Renal cortex interstitium (tissue), 11 donors: ENCODE results near the gene SULT1A3. TPM values are rescaled to one million over a fixed set of nuclear protein-coding genes. Genes with fewer than 3 reads are reported as not detected.
"Not testable (repeated sequence)": the region's sequence is repeated elsewhere in the genome, so short reads cannot be mapped to it uniquely, and the experiment has no call there.

Source experiments
- DNase-seq, 11 donors: peaks; one replicate each; pipeline ENCODE4 v3.0.0-alpha.2; 2013; ENCODE audit warnings: low read depth in 9 of 11, low spot score in 4 of 11; ENCODE audit errors: extremely low read depth in 1 of 11
- polyA plus RNA-seq, 3 donors: library from polyadenylated mRNA; unstranded; fragments of 120-200 nt; gene quantifications; one replicate each; pipeline ENCODE4 v1.2.1, GENCODE V29; 2013; ENCODE audit not compliant: insufficient read length in 3 of 3

SULT1A3 gene
- polyA plus RNA-seq, 3 donors: 5.9 to 17.5 (median 10.7) TPM

DNA sequence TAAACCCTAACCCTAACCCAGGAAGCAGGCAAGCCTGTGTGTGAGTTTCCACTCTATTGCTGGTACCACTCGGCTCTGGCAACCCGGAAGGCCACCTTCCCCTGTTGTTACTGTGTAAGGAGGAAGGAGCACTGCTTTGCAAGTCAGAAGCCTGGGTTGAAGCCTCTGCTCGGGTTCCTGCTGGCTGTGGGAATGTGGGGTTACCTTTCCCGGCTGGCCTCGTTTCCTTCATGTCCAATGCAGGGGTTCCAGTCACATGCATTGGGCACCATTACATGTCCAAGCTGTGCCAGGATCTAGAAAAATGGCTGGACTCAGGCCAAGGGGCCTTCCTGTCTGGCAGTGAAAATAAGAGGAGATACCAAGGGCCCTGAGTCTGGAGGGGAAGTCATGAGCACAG lies 18.0 kb downstream of the SULT1A3 start:
- DNase-seq: not testable (repeated sequence)

DNA sequence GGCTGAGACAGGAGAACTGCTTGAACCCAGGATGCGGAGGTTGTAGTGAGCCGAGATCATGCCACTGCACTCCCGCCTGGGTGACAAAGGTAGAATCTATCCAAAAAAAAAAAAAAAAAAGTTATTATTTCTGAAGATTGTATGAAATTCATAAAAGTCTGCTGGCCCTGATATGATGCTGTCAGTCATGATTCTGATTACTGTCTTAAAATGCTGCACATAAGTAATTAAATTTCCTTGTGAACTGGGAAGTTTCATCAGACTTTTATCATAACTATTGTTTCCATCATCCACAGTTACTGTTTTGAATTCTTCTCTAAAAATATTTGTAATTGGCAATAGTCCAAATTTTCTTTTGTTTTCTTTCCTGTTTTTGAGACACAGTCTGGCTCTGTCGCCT lies 49.3 kb downstream of the SULT1A3 start, which contains the start of gene NPIPB13:
Gene NPIPB13, minus strand, starts transcription at position 101 of the 400 bp plus-strand sequence. CDS start 2,906 bp downstream, outside the sequence.
- DNase-seq: not testable (repeated sequence)

Other genes starting within 250 kb of the SULT1A3 start
- gene TMEM219, start 237.2 kb upstream of the SULT1A3 start, polyA plus RNA-seq: 100 to 1,000 TPM in 2 of 3 donors, 10 to 100 TPM in 1; 98.3 to 120 (median 107) TPM
- gene TAOK2, start 225.4 kb upstream of the SULT1A3 start, polyA plus RNA-seq: 10 to 100 TPM; 38.0 to 54.0 (median 52.6) TPM
- gene HIRIP3, start 203.6 kb upstream of the SULT1A3 start, polyA plus RNA-seq: 10 to 100 TPM; 16.4 to 22.1 (median 19.3) TPM
- gene INO80E, start 203.0 kb upstream of the SULT1A3 start, polyA plus RNA-seq: 10 to 100 TPM; 42.4 to 64.5 (median 53.7) TPM
- 1 to 10 TPM; 2.2 to 5.2 (median 2.5) TPM for gene DOC2A, start 188.2 kb upstream of the SULT1A3 start, polyA plus RNA-seq
- not detected for gene C16orf92, start 176.1 kb upstream of the SULT1A3 start, polyA plus RNA-seq
- gene TLCD3B, start 168.0 kb upstream of the SULT1A3 start, polyA plus RNA-seq: 1 to 10 TPM in 2 of 3 donors, under 1 TPM in 1; 0.65 to 1.8 (median 1.3) TPM
- 100 to 1,000 TPM; 472 to 699 (median 578) TPM for gene ALDOA, start 133.5 kb upstream of the SULT1A3 start, polyA plus RNA-seq
- 100 to 1,000 TPM in 1 of 3 donors, 10 to 100 TPM in 2; 82.7 to 112 (median 88.1) TPM for gene PPP4C, start 123.3 kb upstream of the SULT1A3 start, polyA plus RNA-seq
- 1 to 10 TPM; 1.1 to 1.7 (median 1.5) TPM for gene TBX6, start 107.3 kb upstream of the SULT1A3 start, polyA plus RNA-seq
- gene YPEL3, start 103.0 kb upstream of the SULT1A3 start, polyA plus RNA-seq: 10 to 100 TPM; 43.9 to 79.8 (median 55.5) TPM
- gene GDPD3, start 85.7 kb upstream of the SULT1A3 start, polyA plus RNA-seq: 10 to 100 TPM; 11.3 to 14.0 (median 12.6) TPM
- gene MAPK3, start 76.0 kb upstream of the SULT1A3 start, polyA plus RNA-seq: 10 to 100 TPM; 79.3 to 90.0 (median 82.7) TPM
- gene CORO1A, start 15.7 kb upstream of the SULT1A3 start, polyA plus RNA-seq: 10 to 100 TPM in 1 of 3 donors, 1 to 10 TPM in 2; 5.3 to 16.6 (median 8.6) TPM
- gene BOLA2B, start 5.6 kb upstream of the SULT1A3 start, polyA plus RNA-seq: 10 to 100 TPM; 26.0 to 39.1 (median 36.5) TPM
- gene SLX1A, start 5.4 kb upstream of the SULT1A3 start, polyA plus RNA-seq: 10 to 100 TPM; 22.3 to 39.8 (median 23.1) TPM
- 10 to 100 TPM in 2 of 3 donors, 1 to 10 TPM in 1; 4.1 to 12.3 (median 11.1) TPM for gene NPIPB13, start 49.2 kb downstream of the SULT1A3 start, polyA plus RNA-seq
- gene CD2BP2, start 156.1 kb downstream of the SULT1A3 start, polyA plus RNA-seq: 10 to 100 TPM; 53.8 to 60.5 (median 56.7) TPM
- gene TBC1D10B, start 171.2 kb downstream of the SULT1A3 start, polyA plus RNA-seq: 10 to 100 TPM; 31.1 to 38.7 (median 38.2) TPM
- 1 to 10 TPM in 2 of 3 donors, under 1 TPM in 1; 0.56 to 4.5 (median 1.2) TPM for gene MYL11, start 175.5 kb downstream of the SULT1A3 start, polyA plus RNA-seq
- 1 to 10 TPM; 1.7 to 3.1 (median 3.1) TPM for gene SEPTIN1, start 183.3 kb downstream of the SULT1A3 start, polyA plus RNA-seq
- gene ZNF48, start 196.2 kb downstream of the SULT1A3 start, polyA plus RNA-seq: 10 to 100 TPM; 13.1 to 16.5 (median 13.4) TPM
- gene ZNF771, start 208.4 kb downstream of the SULT1A3 start, polyA plus RNA-seq: 1 to 10 TPM; 4.7 to 9.2 (median 7.2) TPM
- gene DCTPP1, start 230.8 kb downstream of the SULT1A3 start, polyA plus RNA-seq: 10 to 100 TPM; 45.0 to 56.9 (median 48.6) TPM
- gene SEPHS2, start 246.6 kb downstream of the SULT1A3 start, polyA plus RNA-seq: 10 to 100 TPM; 91.7 to 98.4 (median 94.5) TPM